ENCODE measurements around the gene TMEM130.

Gene TMEM130

GRCh38 chr7:98807068-98808048 is 62.5 kb downstream of the TMEM130 start:
- no peak for DNase-seq (ENCODE audit: low read depth)

GRCh38 chr7:98805956-98806838 is 63.6 kb downstream of the TMEM130 start:
- DNase-seq (ENCODE audit: low read depth), result no peak

GRCh38 chr7:98802781-98803110 is 67.1 kb downstream of the TMEM130 start:
- DNase-seq (ENCODE audit: low read depth), result no peak

GRCh38 chr7:98802088-98802780 is 67.6 kb downstream of the TMEM130 start:
- DNase-seq (ENCODE audit: low read depth), result peak; percentile 9

GRCh38 chr7:98800996-98801395 is 68.8 kb downstream of the TMEM130 start:
- no peak for DNase-seq (ENCODE audit: low read depth)

GRCh38 chr7:98797150-98797549 is 72.7 kb downstream of the TMEM130 start:
- DNase-seq (ENCODE audit: low read depth), result no peak

All from activated T-cell treated with anti-CD3 and anti-CD28 coated beads for 24 hours (primary cell).